M059J (cell line): ENCODE results near the gene TAX1BP1. TPM values are rescaled to one million over a fixed set of nuclear protein-coding genes. Genes with fewer than 3 reads are reported as not detected.
"Not testable (repeated sequence)": the region's sequence is repeated elsewhere in the genome, so short reads cannot be mapped to it uniquely, and the experiment has no call there.

ENCODE experiments used
- DNase-seq: peaks from one replicate; pipeline ENCODE4 v3.0.0-alpha.2; 2012; ENCODE audit warnings: low read depth
- total RNA-seq: library from RNA; depleted of rRNA; stranded (reverse); fragments of >200 nt; shearing (Covaris generic); gene quantifications from 2 replicates; pipeline ENCODE4 v1.2.3, GENCODE V29; 2014

TAX1BP1 gene
- total RNA-seq, 1 experiment from 2014 or later = 106 TPM

DNA sequence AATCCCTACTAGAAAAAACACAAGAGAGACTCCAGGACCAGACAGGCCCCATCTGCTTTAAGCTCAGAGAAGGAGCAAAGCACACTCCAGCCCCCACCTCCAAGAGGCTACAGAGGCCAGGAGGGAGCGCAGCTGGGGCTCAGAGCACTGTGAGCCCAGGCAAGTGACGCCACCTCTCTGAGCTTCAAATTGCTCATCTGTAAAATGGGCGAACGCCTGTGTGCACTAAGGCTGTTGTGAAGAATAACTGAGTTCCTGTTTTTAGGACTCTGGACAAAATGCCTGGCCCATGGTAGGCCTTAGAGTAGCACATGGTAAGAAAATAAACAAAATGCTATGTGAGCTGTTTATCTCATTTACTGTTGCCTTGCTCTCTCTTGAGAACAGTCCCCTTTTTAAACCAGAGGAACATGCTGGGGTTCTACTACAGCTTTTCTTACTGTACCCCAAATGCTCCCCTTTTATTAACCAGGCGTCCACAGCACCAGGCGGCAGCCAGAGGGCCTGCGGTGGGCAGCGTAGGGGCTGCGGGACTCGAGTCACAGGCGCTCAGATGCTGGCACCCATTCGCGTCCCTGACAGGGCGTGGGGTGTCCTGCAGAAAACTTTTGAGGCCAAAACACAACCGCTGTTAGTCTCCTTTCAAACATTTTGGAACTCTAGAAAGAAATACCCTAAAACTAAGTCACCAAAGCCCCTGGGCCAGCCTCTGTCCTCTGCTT is 103.8 kb downstream of the TAX1BP1 start:
- DNase-seq = no peak

DNA sequence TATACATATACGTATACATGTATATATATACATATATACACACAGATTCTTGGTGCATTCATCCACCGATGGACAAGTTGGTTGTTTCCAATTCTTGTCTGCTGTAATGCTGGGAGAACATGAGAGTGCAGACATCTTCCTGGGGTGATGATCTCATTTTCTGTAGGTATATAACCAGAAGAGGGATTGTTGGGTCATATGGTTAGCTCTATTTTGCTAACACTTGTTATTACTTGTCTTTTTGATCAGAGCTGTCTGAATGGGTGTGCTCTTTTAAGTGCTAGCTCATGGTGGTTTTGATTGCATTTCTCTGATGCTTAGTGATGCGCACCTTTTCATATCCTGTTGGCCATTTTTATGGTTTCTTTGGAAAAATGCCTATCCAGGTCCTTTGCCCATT is 106.4 kb downstream of the TAX1BP1 start:
- DNase-seq = no peak

DNA sequence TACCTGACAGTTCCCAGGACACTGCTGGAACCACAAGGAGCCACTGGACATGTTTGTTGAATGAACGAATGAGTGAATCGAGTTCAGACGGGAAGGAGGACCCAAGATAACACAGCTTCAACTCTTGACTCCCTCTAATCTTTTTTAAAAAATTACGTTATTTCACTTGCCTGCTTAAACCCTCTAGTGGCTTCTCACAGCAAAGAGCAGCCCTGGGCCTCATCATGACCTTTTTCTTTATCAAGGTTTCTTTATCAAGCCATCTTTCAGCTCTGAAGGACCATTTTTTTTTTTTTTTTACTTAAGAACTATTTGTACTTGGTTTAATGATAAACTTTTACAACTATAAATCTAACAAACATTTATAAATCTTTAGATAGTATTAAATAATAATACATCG is 110.6 kb downstream of the TAX1BP1 start:
- DNase-seq = no peak

DNA sequence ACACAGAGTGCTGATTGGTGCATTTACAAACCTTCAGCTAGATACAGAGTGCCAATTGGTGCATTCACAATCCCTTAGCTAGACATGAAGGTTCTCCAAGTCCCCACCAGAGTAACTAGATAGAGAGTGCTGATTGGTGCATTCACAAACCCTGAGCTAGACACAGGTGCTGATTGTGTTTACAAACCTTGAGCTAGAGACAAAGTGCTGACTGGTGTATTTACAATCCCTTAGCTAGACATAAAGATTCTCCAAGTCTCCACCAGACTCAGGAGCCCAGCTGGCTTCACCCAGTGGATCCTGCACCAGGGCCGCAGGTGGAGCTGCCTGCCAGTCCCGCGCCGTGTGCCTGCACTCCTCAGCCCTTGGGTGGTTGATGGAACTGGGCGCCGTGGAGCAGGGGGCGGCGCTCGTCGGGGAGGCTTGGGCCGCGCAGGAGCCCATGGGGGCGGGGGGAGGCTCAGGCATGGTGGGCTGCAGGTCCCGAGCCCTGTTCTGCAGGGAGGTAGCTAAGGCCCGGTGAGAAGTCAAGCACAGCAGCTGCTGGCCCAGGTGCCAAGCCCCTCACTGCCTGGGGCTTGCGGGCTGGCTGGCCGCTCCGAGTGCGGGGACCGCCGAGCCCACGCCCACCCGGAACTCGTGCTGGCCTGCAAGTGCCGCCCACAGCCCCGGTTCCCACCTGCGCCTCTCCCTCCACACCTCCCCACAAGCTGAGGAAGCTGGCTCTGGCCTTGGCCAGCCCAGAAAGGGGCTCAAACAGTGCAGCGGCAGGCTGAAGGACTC is 116.9 kb downstream of the TAX1BP1 start:
- DNase-seq = not testable (repeated sequence)

DNA sequence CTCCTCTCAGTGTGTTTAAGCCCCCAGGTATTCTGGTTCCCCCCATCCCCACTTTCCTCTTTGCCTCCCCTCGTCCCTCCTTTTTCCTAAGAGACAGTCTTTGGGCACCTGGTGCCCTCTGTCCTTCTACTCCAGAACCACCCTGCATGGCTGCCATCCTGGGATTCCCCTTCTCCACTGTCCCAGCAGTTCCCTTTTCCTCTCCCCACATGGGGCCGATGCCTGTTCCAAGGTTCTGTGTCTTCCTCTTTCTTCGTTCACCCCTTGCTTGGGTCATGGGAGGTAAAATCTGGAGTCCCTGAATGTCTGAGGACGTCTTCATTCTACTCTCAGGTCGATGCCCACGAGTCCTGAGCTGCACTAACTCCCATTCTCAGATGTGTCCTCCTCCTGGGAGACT is 120.8 kb downstream of the TAX1BP1 start:
- DNase-seq = no peak

DNA sequence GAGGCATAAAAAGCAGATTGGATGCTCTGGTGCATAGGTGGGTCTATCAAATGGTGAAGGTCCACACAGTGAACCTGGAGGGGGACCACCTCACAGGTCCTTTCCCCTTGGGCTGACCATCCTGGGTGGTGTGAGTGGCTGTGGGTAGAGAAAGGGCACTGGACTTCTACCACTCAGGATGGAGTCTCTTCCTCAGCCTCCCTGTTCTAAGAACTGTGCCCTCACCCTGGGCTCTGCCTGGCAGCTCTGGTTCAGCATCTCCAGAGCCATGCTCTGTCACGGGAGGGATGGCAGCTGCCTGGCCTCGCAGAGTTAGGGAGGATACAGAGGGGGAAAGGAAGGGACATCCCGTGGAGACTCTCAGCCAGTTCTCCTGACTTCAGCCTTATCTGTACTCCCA is 121.8 kb downstream of the TAX1BP1 start:
- no peak for DNase-seq

DNA sequence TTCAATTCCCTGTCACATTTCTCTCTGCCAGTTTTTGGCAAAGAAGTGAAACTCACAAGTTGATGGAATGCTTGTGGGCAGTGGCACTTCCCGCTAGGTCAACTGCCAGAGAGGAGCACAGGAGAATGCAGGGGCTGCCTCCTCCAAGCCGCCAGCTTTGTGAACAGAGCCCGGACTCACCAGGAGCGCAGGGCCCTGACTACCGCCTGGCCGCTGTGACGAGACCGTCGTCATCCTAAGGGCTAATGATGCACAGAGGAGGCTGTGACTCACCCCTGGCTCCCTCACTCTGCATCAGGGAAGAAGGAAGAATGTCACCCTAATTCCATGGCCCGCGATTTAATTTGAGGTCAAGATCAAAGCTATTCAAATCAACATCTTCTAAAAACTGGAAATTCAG is 123.9 kb downstream of the TAX1BP1 start:
- peak; percentile 89 for DNase-seq

DNA sequence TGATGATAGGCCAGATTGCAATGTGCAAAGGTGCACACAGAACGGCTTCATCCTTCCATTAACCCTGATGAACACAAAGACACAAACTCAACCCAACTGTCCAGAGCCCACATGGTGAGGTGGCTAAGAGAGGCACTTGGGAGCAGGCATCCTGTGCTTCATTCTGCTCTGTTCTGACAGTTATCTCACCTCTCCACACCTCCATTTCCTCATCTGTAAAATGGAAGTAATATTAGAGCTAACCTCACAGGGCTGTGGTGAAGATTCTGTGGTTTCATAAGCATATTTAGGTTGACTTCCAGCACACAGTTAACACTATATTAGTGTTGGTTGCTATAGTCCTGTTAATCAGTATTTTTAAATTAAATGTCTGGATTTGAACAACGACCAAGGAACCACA is 126.3 kb downstream of the TAX1BP1 start:
- no peak for DNase-seq

DNA sequence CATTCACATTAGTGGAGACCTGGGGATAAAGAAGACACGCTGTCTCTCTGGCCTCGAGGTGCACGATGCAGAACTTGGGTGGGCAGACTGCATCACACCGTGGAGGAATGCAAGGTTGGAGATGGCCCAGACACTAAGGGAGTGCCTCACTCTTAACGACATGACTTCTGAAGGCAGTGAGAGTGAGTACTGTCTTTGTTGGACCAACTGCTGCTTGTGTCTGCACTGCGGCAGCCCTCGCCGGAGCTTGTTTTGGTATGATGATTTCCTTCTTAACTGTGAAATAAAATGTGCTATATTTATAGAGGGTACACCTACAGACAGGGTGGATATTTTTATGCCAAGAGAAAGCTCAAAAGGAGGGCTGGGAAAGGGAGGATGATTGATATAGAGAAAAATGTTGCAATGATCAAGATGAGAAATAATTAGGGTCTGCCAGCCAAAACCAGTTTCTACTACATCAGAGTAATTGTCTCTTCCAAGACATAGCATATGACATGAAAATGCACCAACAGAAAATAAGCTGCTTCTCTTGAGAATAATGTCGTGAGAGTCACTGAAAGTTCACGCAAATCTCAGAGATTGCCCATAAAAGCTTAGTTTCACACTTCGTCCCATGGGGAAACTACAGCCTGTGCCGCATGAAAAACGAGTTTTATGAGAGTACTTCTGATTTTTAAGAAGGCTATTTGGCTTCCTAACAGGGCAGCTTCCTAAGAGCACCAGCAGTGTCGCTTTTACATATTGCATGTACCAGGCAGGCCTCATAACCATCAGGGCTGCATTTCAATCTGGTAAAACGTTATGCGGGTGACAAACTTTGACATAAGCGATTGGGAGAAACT is 127.1 kb downstream of the TAX1BP1 start:
- DNase-seq = no peak

DNA sequence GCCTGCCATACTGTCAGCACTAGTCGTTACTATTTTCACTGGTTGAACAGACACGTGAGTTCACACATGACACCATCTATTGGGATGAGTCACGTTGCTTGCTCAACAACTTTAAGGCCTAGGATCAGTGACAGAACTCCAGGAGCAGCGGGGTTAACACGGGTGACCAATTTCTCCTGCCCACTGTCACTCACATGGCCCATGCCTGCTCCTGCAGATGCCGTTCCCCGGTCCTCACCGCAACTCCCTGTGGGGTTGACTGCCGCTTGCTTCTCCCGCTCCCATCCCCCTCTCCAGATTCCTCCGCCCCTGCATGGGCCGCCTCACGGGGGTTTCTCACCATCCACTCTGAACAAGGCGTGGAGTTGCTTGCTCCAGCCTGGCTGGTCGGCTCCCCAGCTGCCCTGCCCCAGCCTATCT is 128.2 kb downstream of the TAX1BP1 start:
- peak; percentile 19 for DNase-seq

DNA sequence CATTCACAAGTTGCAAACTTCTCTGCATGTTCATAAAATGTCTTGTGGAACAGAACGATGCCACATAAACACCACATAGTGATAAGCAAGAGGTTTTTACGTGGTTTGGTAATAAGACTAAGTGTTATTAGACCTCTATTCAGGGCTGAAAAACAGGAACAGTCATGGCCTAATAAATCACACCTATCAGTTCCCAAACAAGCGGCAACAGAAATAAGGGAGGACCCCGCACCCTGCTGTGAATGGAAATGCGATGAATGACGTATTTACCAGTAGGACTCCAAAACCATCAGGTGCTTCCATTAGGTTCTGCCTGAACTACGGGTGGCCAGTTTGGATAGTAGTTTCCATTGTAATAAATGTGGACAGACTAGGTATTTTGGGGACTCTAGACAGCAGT is 129.1 kb downstream of the TAX1BP1 start:
- no peak for DNase-seq

DNA sequence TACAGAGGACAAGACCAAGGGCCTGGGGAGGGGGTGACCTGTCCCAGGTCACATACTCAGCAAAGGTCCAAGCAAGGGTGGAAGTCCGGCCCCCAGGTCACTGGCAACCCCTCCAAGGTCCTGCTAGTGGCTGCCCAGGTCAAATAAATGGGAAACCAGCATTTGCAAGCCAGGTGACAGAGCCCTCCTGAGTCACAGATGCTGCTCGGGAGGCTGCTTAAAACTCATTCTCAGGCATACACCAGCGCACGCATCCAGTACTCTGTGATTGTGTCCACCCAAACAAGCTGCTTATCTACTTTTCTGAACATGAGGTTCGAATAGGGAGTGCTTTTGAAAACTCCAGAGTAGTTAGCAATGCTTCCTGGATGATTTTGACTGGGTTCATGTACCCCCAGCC is 130.6 kb downstream of the TAX1BP1 start:
- no peak for DNase-seq

DNA sequence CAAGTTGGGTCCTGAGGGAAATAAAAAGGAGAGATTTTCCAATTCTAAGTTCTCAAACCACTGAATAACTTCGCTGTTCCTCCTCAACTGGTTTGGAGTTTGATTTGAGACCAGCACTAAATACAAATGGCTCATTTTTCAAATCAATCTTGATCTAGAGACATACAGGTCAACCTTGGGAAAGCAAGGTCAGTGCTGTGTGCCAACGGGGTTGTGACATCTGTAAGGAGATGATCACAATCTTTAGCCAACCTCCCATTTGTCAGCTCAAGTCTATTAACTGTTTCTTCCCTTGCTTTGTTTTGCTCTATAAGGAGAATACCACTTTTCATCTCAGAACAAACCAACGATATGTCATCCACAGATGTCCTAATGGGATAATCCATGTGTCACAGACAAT is 131.1 kb downstream of the TAX1BP1 start:
- no peak for DNase-seq

DNA sequence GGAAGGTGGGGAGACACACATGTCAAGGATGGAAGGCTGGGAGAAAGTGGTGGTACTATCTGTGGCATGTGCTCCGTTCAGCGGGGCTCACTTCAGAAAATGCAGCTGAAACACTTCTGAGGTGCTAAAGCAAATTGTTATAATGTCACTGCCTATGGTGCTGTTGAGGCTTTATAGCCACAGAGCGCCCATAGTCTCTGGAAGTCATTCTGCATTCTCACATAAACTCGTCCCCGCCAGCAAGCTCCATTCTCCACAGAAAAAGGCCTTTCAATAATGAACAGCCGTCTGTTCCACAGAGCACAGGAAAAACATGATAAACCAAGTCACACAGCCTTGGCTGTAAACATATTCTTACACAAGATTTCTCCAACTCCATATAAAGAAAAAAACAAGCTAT is 131.9 kb downstream of the TAX1BP1 start:
- no peak for DNase-seq

DNA sequence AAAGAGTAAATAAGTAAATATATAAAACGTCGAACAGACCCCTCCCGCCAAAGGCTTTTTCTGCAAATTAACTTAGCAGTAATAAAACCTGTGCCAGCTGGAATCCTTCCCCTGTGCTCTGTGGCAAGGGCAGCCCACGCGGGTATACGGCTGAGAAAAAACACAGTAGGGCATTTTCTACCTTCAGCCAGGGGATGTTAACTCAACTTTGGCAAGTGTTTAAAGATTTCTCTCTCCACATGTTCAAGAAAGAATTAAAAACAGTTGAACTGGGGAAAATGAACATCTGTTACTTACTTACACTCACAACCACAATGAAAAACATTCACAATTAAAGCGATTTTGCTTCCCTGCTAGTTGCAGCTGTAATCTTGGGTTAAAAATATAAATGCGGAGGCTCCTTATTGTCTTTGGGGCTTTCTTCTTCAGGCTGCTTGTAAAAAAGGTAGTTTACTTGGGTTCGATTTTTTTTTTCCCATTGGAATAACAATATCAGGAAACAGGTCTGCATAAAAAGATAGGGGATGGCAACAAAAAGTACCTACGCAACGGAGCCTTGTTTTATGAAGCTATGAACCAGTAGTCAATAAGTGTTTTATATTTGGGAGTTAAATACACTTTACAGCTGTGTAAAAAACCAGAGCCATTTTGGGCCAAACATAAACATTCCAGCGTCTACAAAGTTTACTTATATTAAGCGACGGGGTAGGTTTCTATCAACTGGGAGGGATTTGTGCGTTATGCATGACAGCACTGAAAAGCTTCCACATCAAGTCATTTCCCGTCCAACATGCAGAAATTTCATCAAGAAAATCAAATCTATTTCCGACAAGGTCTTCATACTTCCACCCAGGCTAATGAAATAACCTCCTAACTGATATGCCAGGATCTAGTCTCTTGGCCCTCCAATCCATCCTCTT is 132.7 kb downstream of the TAX1BP1 start:
- DNase-seq = no peak

DNA sequence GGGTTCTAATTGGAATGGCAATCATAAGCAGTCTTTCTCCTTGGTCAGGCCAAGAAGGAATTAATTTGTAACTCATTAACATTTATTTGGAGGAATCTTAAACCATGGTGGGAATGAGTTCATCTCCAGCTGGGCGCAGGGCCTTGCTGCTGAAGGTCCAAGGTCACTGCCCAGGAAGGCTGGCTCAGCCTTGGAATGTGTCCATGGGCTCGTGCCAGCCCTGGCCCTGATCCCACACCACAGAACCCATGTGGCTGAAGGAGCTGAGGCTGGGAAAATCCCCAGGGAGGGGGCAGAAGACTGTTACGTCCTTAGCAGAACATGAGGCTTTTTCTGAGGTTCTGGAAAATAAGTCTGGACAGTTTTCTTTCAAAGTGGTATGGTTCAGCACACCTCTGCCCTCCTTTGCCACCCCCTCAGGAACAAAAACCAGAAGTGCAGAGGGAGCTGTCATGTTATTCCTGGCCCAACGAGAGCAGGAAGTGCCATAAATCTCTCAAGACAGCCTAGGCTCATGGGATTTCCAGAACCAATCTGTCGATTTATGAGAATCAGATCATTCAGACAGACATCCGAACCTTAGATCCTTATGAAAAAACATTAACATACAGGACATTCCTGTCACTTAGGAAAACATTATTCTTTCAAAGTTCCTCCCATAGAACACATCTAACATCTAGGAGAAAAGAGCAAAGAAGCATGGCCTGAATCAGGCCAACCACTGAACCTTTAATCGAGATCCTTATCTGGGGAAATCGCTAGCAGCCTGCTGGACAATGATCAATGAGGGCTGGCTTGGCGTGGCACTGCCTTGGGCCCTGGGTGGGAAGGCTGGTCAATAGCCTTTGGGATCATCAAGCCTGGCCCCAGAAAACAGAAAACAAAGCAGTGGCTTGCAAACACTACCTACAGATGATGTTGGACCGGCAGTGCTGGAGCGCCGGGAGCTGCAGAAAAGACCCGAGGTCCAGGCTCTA is 134.3 kb downstream of the TAX1BP1 start:
- DNase-seq = peak; percentile 90

DNA sequence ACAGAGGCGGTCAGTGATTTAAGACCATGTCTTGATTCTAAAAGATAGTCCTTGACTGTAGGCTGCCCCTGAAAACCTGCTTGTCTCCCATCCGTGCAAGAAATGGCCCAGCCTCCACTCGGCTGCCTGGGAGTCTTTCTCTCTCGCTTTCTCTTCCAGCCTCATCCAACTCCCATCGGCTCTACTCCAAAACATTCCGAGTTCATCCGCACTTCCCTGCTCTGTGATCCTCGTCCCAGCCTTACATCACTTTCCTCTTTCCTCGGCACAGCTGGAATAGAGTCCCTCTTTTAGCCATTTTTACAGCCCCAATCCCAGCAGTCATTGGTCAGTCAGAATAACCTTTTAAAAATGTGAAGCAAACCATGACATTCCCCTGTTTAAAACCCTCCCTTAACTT is 135.1 kb downstream of the TAX1BP1 start:
- DNase-seq = no peak

DNA sequence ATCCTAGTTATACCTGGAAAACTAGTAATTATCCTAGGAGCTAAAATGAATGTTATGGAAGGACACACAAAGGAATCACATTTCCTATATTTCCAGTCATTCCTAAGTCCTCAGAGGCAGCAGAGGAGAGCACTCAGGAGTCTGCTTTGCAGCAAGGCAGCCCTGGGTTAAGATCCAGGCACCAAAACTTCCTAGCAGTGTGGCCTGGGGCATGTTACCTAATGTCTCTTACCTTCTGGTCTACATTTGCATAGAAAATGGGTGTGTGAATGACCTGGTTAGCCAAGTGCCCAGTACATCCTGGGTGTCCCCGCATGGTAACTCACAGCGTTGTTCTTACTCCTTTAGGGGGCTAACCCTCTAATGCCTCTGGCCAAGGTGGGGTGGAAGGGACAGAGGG is 135.9 kb downstream of the TAX1BP1 start:
- no peak for DNase-seq

DNA sequence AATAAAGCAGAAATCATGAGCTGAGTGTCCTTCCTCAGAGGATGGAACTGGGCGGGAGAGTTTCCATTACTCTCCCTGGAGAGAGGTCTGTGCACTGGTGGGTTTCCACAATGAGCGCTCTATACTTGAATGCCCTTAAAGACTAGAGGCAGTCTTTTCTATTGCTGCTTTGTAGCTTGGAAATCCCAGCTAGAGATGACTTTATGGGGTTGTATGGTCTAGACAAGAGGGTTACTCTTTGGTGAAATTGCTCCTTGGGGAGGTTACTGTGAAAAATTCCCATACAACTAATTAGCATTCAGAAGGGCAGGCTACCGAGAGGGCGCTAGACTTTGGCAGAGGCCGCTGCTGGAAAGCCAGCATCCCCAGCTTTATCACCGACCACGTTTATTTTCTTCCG is 136.8 kb downstream of the TAX1BP1 start:
- DNase-seq = no peak
